Measurements from ENCODE around the gene C2CD4C.
"Not testable (repeated sequence)": the region's sequence is repeated elsewhere in the genome, so short reads cannot be mapped to it uniquely, and the experiment has no call there.

The C2CD4C gene

DNA sequence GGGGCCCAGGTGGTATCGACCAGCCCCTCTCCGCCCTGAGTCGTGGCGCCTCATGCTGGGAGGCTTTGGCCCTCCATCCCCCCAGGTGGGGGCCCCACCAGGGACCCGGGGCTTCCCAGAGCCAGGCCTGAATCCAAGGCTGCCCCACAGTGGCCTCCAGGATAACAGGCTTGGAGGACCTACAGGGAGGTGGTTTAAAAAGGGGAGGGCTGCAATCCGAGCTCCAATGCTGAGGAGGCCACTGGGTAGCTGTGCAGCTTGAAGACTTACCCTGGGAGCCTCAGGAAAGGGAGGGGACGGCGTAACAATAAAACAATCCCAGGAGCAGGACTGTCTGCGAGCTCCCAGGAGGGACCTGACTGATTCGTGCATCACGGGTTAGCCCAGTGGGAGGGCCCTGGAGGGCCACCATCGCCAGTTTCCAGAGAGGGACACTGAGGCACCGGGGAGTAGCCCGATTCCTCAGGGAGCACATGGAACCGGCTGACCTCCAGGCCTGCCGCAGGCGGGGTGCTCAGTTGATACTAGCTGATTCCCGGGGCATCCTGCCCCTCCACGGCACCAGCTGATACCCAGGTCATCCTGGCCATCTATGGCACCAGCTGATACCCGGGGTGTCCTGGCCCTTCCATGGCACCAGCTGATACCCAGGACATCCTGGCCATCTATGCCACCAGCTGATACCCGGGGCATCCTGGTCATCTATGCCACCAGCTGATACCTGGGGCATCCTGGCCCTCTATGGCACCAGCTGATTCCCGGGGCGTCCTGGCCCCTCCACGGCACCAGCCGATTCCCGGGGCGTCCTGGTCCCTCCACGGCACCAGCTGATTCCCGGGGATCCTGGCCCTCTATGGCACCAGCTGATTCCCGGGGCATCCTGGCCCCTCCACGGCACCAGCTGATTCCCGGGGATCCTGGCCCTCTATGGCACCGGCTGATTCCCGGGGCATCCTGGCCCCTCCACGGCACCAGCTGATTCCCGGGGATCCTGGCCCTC lies 3.7 kb upstream of the C2CD4C start:
- DNase-seq = no peak

GRCh38 chr19:411723-412355 lies 2.9 kb upstream of the C2CD4C start:
- DNase-seq = no peak

- not testable (repeated sequence) for DNase-seq
Measured at GRCh38 chr19:411121-411722, 2.3 kb upstream of the C2CD4C start.

DNA sequence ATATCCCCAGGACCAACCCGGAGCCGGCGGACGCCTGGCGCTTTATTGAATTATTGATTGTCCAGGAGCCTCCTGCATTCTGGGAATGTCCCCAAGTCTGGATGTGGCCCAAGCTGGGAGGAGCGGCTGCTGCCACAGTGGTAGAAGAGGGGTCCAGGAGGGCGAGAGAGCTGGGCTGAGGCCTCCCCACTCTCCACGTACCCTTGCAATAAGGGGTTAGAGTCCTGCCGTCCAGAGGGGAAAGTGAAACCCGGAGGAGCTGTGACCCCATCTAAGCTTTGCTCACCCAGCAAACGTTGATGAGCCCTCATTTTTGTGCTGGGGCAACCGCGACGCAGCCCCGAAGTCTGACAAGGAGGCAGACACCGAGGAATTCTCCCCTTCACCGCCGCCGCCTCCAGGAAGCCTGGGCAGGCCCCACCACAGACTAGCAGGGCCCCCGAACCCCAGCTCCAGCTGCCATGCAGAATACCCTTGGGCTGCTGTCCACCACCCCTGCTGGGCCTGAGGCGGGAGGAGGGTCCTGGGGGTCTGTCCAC lies 1.4 kb upstream of the C2CD4C start:
- DNase-seq = no peak

GRCh38 chr19:409516-410242 lies 732 bp upstream of the C2CD4C start:
- no peak for DNase-seq

GRCh38 chr19:408441-408901 lies 476 bp downstream of the C2CD4C start:
- no peak for DNase-seq

DNA sequence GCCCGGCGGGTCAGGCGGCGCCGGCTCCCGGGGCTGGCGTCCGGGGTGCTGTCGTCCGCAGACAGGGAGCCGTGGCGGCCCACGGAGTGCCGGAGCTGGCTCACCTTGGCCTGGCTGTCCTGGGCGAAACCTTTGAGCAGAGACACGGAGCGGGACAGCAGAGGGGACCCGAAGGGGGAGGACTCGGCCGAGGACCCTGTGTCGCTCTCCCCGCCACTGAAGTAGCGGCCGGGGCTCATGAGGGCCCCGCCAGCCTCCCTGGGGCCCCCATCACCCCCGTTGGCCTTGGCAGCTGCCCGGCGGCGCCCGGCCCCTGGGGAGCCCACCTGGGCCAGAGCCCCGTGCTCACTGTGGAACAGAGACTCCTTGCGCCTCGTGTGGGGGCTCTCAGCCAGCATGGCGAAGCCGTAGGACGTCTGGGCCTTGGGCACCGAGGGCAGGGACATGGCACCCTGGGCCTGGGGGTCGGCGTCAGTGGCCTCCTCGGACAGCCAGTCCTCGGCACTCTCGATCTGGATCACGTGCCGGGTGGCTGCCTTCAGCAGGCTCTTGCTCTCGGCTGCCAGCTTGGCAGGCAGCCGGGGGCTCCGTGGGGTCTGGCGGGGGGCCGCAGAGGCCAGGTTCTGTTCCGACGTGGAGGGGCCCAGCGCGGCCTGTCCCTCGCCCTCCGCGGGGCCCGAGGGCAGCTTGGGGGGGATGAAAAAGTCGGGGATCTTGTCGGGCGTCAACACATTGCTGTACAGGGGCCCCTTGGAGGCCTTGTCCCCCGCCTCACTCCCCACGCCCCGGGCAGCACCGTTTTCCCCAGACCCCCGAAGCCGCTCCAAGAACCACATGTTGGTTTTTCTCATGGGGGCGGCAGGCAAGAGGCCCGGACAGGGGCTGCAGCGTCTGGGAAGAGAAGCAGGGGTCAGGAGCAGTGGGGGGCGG lies 1.2 kb downstream of the C2CD4C start:
- no peak for DNase-seq

GRCh38 chr19:406971-407510 lies 1.9 kb downstream of the C2CD4C start:
- DNase-seq = no peak

DNA sequence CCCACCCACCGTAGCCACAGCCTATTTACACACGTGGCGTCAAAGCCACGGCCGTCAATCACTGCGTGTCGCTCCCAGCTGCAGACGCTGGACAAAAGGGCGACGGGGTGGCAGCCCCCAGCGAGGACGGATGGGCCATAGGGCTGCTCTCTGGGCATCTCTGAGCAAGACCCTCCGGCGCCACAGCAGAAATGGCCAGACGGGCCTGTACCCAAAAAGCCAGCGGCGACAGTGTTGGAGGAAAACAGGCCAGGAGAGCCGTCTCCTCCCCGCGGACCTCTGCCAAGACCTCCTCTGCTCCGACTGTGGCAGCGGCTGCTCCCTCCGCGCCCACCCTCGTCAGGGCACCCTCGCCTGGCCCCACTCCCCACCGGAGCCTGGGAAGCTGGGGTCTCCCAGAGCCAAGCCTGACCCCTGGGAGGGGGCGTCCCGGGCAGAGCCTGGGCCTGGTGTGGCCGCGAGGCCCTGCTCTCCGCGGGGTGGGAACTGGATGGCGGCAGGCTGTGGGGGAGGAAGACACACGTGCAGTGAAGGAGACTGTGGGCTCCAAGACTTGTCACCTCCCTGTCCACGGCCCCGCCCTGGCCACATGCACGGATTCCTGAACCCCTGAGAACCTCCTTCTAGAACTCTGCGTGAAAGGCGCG lies 2.7 kb downstream of the C2CD4C start:
- DNase-seq = no peak

GRCh38 chr19:405121-405965 lies 3.6 kb downstream of the C2CD4C start:
- DNase-seq = no peak

DNA sequence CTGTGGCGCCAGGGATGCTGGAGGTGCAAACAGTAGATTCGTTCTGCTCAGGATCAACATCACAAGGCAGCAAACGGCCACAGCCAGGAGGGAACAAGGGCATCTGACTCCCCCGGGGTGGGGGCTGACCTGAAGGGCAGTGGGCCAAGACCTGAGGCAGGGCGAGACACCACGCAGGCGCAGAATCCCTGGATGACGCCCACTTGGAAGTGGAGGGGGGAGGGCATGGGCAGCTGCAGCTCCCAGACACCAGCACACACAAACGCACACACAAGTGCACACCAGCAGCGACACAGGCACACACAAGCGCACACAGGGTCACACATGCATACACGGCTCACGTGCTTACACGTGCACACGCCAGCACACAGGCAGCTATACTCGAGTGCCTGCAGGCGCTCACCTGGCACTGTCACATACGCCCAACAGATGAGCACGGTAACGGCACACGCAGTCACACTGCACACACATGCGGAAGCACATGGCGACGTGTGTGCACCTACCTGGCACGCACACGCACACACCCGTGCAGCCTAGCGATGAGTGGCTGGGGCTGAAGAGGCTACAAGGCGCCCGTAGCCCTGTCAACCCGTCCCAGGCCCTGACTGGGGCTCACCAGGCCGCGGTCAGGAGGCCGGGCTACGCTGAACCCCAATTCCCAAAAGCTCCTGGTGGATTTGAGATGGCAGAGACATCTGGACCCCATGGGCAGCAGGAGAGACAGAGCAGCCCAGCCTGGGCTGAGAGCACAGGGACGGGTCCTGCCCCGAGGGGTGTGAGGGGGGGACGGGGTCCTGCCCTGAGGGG lies 5.5 kb downstream of the C2CD4C start:
- no peak for DNase-seq

DNA sequence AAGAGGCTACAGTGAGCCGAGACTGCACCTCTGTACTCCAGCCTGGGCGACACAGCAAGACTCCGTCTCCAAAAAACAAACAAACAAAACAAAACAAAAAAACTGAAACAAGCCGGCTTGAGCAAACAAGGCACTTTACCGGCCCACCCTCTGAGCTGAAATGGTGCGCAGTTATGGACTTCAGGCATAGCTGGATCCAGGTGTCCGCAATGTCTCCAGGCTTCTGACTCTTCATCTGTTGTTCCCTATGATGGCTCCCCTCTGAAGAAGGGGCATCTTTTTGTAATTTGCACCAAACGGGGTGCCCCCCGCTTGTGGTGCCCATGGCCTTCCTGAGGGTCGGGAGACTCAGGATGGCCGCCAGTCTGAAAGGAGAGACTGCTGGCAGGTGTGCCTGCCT lies 6.2 kb downstream of the C2CD4C start:
- no peak for DNase-seq

DNA sequence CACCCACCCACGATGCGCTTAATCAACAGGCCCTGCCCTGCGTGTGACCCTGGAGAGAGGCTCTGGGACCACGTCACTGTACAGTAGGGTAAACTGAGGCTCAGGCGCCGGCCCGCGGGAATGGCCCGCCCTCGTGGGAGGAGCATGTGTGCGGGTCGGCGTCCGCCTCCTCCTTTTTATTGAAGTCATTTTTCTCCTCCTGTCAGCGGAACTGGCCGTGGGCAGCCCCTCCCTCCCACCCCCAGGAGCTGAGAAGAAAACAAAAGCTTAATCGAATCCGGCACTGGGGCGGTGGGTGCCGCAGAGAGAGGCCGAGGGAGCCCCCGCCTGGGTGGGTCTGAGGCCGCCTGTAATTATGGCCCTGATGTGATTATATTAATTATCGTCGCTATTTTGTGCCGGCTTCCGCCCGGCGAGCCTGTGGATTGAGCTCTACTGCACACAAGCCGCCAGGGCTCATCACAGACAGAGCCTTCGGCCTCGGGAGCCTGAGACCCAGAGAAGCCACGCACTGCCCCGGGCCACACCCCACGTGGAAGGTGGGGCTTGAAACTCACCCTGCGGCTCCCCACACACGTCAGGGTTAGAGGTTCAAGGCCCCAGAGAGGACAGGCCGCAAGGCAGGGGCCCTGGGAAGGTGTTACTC lies 7.0 kb downstream of the C2CD4C start:
- DNase-seq = no peak

DNA sequence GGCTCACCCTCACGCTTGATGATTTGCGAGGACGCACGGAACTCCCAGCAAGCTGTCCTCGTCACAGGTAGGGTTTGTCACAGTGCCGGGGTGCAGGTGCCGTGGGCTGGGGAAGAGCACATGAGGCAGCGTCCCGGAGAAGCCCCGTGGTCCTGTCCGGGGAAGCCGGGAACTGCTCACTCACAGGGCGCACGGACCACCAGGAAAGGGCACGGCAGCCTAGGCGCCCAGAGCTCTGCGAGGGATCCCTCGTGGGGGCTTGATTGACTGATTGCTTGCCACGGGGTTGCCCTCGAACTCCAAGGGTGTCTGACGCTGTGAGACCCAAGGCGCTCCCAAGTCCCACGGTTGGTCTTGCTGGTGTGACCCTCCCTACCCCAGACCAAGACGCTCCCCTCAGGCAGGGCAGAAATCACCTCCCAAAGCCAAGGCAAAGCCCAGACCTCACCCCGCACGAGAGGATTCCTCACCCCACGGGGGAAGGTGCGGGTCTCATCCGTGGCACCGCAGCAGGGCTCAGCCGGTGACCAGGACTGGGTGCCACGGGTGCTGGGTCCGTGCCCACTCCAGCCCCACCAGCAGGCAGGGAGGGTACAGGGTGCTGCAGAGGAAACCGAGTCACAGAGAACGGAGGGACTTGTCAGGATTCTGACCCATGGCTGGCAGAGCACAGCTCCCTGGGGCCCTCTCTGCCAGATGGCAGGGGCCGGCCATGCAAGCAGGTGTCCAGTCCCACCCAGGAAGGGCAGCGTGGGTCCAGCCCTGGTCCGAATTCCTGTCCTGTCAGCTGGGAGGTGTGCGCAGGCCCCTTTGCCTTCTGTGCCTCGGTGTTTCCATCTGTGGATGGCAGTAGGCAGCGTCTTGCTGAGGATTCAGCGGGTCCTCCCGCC lies 7.7 kb downstream of the C2CD4C start:
- DNase-seq = no peak

- DNase-seq = no peak
Measured at GRCh38 chr19:399370-399769, 9.6 kb downstream of the C2CD4C start.

- DNase-seq = no peak
Measured at GRCh38 chr19:398719-399118, 10.2 kb downstream of the C2CD4C start.

All from SW 1271 (cell line).